Esophagus muscularis mucosa (tissue), 4 donors: ENCODE measurements around the gene CXCL17. TPM values are rescaled to one million over a fixed set of nuclear protein-coding genes. Genes with fewer than 3 reads are reported as not detected.

Experiments
- DNase-seq: peaks from one replicate; pipeline ENCODE4 v3.0.0-alpha.2; 2017; ENCODE audit errors: extremely low spot score
- H3K27ac ChIP-seq, 4 donors: fragments of 200-600 bp; sonication (generic); replicated peaks in 1 of 4; 1 replicate in 3 of 4; 2 replicates in 1 of 4; pipeline ENCODE4 v1.5.1; 2016 to 2019; ENCODE audit warnings: mild to moderate bottlenecking in 1 of 4
- H3K27me3 ChIP-seq, 4 donors: fragments of 200-600 bp; sonication (generic); one replicate each; pipeline versions ENCODE4 v1.5.1 to v1.6.0; 2016 to 2019
- H3K36me3 ChIP-seq, 4 donors: fragments of 200-600 bp; sonication (generic); one replicate each; pipeline ENCODE4 v1.5.1; 2016 to 2019
- H3K4me1 ChIP-seq, 4 donors: fragments of 200-600 bp; sonication (generic); one replicate each; pipeline ENCODE4 v1.5.1; 2016 to 2019
- H3K4me3 ChIP-seq, 4 donors: fragments of 200-600 bp; sonication (generic); 1 replicate in 2 of 4; 2 replicates in 2 of 4; pipeline ENCODE4 v1.5.1; 2016 to 2019; ENCODE audit warnings: mild to moderate bottlenecking in 4 of 4, moderate library complexity in 1 of 4
- H3K9me3 ChIP-seq, 4 donors: fragments of 200-600 bp; sonication (generic); 1 replicate in 3 of 4; 2 replicates in 1 of 4; pipeline ENCODE4 v1.5.1; 2016 to 2019
- CTCF ChIP-seq, 3 experiments: fragments of 200-600 bp in 2 of 3; fragments of 450-650 bp in 1 of 3; sonication (generic) in 2 of 3; IDR thresholded peaks; one replicate each; pipeline ENCODE4 v1.5.1; 2017 to 2019; ENCODE audit warnings: antibody characterized with exemption in 3 of 3, mild to moderate bottlenecking in 2 of 3, moderate library complexity in 1 of 3
- EP300 ChIP-seq: sonication (generic); formaldehyde crosslinking; IDR thresholded peaks from one replicate; pipeline ENCODE4 v1.6.1; 2017; ENCODE audit warnings: antibody characterized with exemption
- POLR2A ChIP-seq: fragments of 450-650 bp; IDR thresholded peaks from one replicate; pipeline ENCODE4 v1.6.1; 2017; ENCODE audit warnings: antibody characterized with exemption, moderate library complexity, mild to moderate bottlenecking, low read depth
- POLR2AphosphoS5 ChIP-seq, 2 donors: sonication (generic); formaldehyde crosslinking; IDR thresholded peaks; one replicate each; pipeline ENCODE4 v1.6.1; 2017; ENCODE audit warnings: antibody characterized with exemption in 2 of 2
- WGBS: methylation state at CpG from one replicate; pipeline ENCODE4 v1.1.5; 2018; 5-methylcytosine and 5-hydroxymethylcytosine counted together
- intact Hi-C: fragments of 100-400 bp; cut with DNase I; formaldehyde crosslinking; loops from one replicate; pipeline ENCODE4 v1.15.1; 2023
- total RNA-seq, 4 donors: library from RNA; depleted of rRNA; stranded (reverse); fragments of >200 nt; gene quantifications; one replicate each; pipeline versions ENCODE4 v1.1.0 to v1.2.1, GENCODE V29; 2016

The CXCL17 gene
- total RNA-seq, 4 donors from 2014 or later = 1.2 TPM; not detected in 3

- intact Hi-C loops = no loop called here
- 92% methylated on average over 2 of the region's 2 CpGs for WGBS
Measured at GRCh38 chr19:42459926-42460325, 17.2 kb upstream of the CXCL17 start.

GRCh38 chr19:42455621-42456081 lies 12.9 kb upstream of the CXCL17 start:
- Histone ChIP-seq H3K36me3 (no peaks in the 10 kb centered on the region), H3K27me3 (no peaks in the 10 kb centered on the region), H3K9me3 (no peaks in the 10 kb centered on the region), H3K4me3 (no peak overlapping the region), H3K4me1 (peaks cover 0 to under 1% (median 0%) of the 10 kb centered on the region in 4 donors), H3K27ac (no peak overlapping the region)
- TF ChIP-seq POLR2AphosphoS5 (IDR thresholded peaks at IDR 0.05) (no peak), CTCF (IDR thresholded peaks at IDR 0.05) (no peak), EP300 (no peak), POLR2A (no peak)
- no peak for DNase-seq
- 63% methylated on average over 1 of the region's 1 CpG for WGBS
- intact Hi-C loops = no loop called here

More at GRCh38 chr19:42459926-42460325, 17.2 kb upstream of the CXCL17 start:
- no peaks in the 10 kb centered on the region for H3K36me3 ChIP-seq
- no peaks in the 10 kb centered on the region for H3K27me3 ChIP-seq
- TF ChIP-seq POLR2A = no peak
- TF ChIP-seq CTCF (IDR thresholded peaks at IDR 0.05) = no peak
- TF ChIP-seq EP300 = no peak
- TF ChIP-seq POLR2AphosphoS5 (IDR thresholded peaks at IDR 0.05) = no peak
- H3K4me1 ChIP-seq = no peaks in the 10 kb centered on the region
- H3K4me3 ChIP-seq = no peak overlapping the region
- no peak for DNase-seq
- H3K9me3 ChIP-seq = no peaks in the 10 kb centered on the region
- H3K27ac ChIP-seq = no peak overlapping the region

GRCh38 chr19:42455086-42455485 lies 12.3 kb upstream of the CXCL17 start:
- H3K9me3 ChIP-seq = no peaks in the 10 kb centered on the region
- no peak overlapping the region for H3K4me3 ChIP-seq
- H3K36me3 ChIP-seq = no peaks in the 10 kb centered on the region
- no peak for TF ChIP-seq CTCF (IDR thresholded peaks at IDR 0.05)
- TF ChIP-seq EP300 = no peak
- TF ChIP-seq POLR2A = no peak
- TF ChIP-seq POLR2AphosphoS5 (IDR thresholded peaks at IDR 0.05) = no peak
- no peak overlapping the region for H3K27ac ChIP-seq
- H3K4me1 ChIP-seq = peaks cover 0 to 4% (median 1%) of the 10 kb centered on the region in 4 donors
- H3K27me3 ChIP-seq = no peaks in the 10 kb centered on the region
- intact Hi-C loops = no loop called here
- WGBS = 83% methylated on average over 2 of the region's 2 CpGs
- no peak for DNase-seq

GRCh38 chr19:42452590-42452989 lies 9.8 kb upstream of the CXCL17 start:
- Histone ChIP-seq H3K9me3 (no peaks in the 10 kb centered on the region), H3K4me1 (peaks cover 0 to 6% (median 2%) of the 10 kb centered on the region in 4 donors), H3K27ac (no peak overlapping the region), H3K4me3 (no peak overlapping the region), H3K27me3 (no peaks in the 10 kb centered on the region), H3K36me3 (no peaks in the 10 kb centered on the region)
- no peak for DNase-seq
- intact Hi-C loops = no loop called here
- 53% methylated on average over 4 of the region's 4 CpGs for WGBS
- no peak for TF ChIP-seq POLR2A
- no peak for TF ChIP-seq POLR2AphosphoS5 (IDR thresholded peaks at IDR 0.05)
- TF ChIP-seq CTCF (IDR thresholded peaks at IDR 0.05) = no peak
- no peak for TF ChIP-seq EP300
